A172 (cell line): ENCODE results near the gene PTPRG. TPM values are rescaled to one million over a fixed set of nuclear protein-coding genes. Genes with fewer than 3 reads are reported as not detected.
A peak's percentile ranks its signal among the peaks of the same experiment; 100 is the strongest.

Experiments
- DNase-seq: peaks from one replicate; pipeline ENCODE4 v3.0.0-alpha.2; 2015; ENCODE audit warnings: low spot score
- total RNA-seq: library from RNA; depleted of rRNA; stranded (reverse); fragments of >200 nt; shearing (Covaris generic); gene quantifications from 2 replicates; pipeline ENCODE4 v1.2.3, GENCODE V29; 2014

The PTPRG gene
- total RNA-seq, 1 experiment from 2014 or later, result 7.3 TPM

DNA sequence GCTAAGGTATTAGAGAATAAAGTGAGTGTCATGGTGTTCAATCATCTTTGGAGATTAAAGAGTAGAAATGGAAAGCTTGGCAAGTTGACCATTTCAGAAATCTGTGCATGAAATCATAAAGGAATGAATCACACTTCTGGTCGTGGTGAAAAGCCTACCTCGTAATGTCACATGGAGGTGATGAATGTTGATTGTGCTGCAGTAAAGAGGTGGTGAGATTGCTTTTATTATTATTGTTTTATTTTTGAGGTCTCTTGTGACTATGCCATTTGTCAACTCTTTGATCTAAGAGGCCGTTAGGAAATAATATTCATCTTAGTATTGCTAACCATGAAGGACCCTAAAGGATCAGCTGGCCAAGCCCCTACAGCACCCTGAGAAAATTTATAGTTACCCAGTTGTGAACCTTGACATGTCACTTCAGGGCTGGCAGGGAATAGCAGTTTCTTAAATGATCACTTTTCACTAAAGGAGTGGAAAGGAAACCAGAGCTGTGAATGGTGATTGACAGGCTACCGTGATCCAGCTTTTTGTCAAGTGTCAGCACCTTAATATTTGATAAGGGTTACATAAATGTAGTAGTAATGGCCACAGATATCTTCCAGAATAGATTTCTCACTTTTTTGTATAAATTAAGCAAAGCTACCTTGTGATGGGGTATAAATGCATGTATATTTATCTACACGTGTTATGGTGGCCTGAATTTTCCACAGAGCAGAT is 203.9 kb downstream of the PTPRG start:
- peak; percentile 5 for DNase-seq

DNA sequence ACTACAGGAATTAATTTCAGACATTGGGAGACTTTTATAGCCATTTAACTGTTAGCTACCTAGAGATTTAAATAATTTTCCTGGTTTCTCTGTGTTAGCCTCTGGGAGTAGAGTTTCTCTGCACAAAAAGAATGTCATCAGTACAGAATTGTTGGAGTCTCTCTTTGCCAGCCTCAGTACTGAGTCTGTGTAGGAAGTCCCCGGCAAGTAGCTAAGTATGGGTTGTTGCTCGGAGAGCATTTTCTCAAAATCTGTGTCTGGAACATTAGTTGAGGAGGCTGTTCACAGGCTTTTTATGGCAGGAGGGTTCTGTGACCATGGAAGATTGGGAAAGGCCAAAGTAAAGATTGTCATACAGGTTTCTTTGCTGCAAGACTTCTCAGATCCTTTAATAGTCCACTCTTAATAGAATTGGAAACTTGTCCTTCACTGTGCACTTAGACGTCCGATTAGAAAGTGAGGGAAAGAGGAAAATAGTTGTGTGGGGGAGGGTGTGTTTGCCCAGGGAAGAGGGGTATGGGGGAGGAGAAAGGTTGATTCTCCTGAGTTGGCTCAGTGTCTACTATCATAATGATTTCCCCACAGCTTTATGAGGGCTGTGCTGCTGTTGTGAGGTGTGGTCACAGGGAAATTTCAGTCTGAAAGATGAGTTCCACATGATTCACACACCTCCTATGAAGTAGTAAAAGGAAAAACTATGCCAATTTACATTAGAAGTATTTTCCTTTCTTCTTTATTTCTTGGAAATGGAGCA is 207.1 kb downstream of the PTPRG start:
- DNase-seq, result no peak

DNA sequence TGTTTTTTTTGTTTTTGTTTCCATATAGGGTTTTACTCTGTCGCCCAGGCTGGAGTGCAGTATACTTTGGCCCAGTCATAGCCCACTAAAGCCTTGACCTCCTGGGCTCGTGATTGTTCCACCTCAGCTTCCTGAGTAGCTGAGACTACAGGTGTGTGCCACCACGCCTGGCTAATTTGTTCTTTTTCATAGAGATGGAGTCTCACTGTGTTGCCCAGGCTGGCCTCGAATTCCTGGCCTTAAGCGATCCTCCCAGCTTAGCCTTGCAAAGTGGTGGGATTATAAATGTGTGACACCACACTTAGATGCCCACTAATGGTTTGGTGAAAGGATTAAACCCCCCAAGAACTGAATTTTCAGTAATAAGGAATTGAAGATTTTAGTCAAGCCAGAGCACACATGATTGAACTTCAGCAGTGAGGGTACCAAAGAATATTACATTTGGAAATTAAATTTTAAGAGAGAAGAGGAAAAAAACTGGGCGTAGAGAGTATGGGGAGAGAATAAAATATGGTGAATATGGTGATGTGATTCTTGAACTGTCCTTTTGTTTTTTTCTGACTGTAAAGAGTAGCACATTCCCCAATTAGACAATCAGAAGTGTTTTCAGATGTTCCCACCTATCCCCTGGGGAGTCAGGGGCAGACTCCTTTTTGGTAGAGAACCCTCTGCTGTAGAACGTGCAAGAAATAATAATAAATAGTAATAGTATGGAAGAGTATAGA is 208.1 kb downstream of the PTPRG start:
- no peak for DNase-seq

DNA sequence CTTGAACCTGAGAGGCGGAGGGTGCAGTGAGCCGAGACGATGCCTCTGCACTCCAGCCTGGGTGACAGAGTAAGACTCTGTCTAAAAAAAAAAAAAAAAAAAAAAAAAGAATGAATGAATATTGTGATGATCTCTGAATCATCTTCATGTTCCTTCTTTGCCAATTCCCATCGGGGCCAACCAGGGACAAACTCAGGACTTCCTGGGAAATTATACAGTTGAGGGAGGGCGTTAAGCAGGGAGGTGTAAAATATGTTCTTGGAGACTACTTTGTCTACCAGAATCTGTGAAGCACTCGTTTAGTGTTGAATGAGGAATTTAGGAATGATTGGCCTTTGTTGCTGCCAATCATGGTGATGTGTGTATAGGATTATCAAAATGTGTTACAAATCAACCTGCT is 210.6 kb downstream of the PTPRG start:
- no peak for DNase-seq

DNA sequence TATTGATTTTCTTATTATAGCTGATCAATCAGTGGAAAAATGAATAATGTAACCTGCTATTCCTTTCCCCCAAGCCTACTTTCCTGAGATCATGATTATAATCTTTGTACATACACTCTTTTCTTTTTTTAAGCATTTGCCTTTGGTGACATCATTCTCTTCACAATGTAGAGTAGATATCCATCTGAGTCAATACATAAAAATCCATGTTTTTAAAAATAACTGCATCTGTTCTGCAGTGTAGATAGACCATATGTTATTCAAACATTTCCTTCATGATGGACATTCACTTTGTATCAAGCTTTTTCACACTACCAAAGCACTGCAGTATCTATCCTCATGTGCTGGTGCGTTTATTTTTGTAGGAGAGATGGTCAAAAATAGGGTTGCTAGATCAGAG is 211.1 kb downstream of the PTPRG start:
- DNase-seq, result no peak

DNA sequence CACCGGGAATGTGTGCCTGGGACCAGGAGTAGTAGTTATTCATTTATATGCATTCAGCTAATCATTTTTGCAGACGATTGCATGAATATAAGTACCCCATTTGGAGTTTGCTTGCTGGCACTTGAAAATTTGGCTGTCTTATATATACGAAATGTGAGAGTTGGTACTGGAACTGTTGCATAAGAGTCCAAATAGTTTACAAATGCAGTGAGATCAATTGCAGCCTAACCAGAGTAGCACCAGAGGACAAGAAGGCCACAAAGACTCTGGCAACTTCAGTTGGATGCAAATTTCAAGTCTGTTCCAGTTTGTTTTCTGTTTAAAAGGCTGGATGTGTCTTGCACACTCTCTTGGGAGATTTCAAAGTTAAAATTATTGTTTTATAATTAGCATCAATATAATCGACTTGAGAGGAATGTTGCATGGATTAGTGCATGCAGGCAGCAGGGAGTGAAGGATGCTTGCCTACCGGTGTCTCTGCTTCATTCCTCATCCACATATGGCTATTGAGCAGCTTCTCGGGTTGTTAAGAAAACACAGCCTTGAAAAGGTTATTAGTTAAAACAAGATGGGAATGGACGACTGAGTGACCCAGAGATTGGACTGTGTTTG is 213.0 kb downstream of the PTPRG start:
- no peak for DNase-seq

DNA sequence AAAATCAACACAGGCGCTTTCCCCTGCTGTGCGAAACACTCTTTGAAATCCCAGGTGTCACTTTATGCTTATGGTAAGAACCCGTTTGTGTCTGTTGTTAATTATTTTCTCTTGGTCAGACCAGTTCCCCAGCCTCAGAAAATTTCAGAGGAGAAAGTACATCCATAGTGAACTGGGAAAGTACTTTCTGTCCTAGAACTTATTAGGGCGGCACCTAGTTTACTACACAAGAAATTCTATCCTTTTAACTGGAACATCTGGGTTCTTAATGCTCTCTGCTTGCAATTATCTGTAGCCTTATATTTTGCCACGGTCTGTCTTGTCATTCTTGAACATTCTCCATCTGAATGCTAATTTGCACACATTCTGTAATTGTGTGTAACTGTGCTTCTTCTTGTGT is 215.0 kb downstream of the PTPRG start:
- no peak for DNase-seq

DNA sequence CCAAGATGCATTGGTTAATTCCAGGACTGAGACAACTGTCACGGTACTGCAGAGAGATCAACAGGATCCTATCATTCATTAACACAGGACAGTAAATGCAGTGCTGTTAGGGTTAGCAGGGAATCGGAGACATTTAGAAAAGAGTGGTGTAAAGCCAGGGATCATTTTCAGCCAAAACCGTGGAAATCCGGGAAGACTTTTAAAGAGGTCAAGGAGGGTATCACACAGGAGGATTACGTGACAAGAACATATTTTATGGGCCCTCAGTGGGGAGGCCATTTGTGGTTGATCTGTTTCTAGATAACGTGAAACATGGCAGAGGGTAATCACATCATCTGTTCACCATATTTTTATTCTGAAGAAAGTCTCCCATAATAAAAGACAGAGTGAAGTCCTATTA is 216.1 kb downstream of the PTPRG start:
- peak; percentile 13 for DNase-seq

DNA sequence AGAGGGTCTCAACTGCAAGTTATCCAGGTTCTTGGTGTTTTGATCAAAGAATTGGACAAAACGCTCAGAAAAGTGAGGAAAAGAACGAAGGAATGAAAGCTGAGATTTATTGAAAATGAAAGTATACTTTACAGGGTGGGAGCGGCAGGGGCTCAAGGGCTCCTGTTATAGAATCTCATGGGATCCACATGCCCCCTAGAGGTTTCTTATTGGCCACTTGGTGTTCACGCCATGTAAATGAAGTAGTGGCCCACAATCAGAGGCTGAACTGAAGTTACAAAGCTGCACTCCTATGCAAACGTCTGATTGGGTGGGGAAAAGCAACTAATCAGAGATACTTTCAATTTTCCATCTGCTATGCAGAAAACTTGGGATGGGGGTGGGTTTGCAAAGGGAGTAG is 216.7 kb downstream of the PTPRG start:
- DNase-seq, result no peak

DNA sequence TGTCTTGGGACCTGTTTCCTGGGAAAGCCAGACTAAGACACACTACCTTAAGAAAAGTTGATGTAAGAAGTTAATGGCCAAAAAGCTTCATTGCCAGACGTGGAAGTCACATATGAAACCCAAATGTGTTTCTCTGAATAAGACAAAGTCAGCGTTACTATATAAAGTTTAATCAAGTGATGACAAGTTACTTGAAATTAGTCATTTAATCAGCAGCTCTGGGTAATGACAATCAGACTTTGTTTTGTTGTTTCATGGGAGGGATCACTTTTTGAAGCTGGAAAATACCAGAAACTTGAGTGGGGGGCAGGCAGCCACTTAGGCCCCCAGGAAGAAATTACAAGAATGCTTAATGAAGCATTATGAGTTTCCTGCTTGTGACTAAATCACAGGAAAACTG is 218.6 kb downstream of the PTPRG start:
- DNase-seq, result no peak

DNA sequence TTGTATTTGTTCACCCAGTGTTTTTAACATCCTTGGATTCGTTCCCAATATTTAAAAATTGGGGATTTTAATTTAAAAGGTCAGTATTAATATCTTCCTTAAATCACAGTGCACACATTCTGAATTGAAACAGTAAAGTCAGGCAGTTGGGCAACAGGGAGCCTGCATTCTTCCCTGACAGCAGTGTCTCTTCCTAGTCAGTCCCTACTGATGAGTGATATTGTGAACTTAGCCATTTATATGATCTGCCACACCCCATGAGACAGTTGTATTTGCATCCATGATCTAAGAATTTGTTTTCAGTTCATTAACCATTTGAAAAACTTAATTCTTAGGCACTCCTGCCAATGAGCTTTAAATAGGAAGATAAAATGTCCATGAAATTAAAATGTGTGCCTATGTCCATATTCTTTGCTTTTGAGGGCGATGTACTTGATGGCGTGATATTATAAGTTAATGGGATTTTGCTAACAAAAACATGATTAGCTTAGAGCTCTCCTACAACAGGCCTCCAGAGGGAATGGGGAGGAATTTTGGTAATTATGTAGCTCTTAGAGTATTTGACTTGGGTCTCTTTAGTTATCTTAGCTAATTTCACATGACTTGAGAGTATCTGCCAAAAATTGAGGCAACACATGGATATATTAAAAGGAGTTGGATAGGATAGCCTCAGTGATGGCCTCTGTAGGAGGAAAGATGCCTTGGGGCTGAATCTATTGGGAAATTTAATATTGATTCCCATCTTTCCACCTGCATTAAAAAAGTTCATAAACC is 219.3 kb downstream of the PTPRG start:
- DNase-seq, result no peak

DNA sequence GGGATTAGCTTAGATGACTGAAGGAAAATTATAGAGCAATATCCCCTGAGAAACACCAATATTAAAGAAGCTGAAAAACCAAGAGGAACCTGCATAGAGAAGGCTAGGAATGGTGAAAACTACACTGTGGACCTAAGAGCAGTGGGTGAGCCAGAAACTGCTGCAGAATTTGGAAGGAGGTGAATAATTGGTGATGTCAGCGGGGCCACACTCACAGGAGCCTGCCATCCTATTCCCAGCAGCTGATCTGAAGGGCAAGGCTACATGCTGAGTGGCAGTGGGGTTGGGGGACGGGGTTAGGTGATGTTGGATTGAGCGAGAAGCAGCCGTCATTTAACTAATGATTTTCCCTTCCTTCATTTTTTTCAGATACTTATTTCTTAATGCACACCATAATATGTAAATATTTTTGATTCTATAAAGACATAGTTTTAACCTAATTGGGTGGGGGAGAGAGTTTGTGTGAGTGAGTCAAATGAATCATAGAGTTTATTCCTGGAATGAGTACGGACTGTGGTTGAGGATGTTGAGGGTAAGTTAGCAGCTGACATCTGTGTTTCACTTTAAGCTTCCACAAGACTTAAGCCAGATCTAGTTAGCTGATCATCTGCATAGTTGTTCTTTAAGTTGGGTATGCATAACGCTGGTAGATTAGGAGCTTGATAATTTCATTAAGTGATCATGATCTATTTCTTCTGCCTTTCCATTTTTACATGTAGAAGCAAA is 222.8 kb downstream of the PTPRG start:
- peak; percentile 6 for DNase-seq

DNA sequence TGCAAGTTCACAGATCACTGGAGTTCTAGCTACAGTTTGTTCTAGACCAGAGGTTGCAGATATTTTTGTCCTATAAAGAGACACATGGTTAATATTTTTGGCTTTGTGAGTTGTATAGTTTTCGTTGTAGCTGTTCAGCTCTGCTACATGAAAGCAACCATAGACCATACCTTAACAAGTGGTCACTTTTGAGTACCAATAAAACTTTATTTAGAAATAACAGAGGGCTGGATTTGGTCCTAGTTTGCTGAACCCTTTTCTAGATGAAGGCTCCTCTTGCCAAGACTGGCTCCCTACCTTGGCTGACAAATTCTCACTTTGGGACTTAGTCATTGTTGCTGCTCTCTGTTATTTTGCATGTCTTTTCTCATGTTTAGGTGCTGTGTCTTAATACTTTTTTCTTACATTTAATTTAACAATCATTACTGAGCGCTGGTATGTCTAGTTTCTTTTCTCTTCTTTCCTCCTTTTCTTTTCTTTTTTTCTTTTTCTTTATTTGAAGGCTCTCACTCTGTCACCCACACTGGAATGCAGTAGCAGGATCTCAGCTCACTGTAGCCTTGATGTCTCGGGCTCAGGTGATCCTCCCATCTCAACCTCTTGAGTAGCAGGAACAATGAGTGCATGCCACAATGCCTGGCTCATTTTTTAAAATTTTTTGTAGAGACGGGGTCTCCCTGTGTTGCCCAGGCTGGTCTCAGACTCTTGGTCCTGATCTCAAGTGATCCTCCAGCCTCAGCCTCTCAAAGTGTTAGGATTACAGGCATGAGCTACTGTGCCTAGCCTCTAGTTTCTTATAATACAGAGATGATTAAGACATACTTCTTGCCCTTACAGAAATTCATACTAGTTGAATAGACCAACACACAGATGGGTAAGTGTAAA is 227.5 kb downstream of the PTPRG start:
- no peak for DNase-seq

DNA sequence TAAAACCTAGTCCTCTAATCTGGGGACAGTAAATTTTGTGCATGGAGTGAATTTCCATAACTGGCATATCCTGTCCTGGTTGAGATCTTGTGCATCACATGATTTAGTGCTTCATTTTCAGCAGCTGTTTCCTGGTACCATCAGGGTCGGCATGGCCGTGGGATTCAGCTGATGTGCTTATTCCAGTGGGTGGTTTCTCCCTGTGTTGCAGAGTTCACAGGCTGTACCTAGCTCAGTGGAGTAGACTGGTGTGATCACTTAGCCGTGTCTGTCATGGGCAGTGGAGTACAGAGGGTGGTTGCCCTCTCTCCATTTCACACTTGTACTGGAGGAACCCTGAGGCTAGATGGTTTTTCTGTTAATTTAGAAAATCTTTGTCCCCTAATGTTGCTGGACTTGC is 228.5 kb downstream of the PTPRG start:
- no peak for DNase-seq

DNA sequence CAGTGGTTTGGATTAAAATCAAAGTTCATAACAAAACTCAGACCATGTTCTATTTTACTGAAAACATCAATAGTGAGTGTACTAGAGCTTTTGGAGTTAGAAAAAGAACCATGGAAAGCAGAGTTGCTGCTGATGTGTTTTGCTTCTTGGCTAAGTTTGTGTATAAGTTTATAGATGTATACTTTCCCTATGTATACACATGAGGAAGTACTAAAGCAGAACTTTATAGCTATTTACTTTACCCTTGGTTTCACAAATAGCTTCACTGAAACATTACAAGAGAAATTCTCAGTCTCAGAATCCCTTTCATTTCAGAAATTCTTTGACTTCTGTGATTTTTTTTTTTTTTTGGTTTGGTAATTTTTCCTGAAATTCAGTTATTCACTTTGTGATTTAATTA is 229.0 kb downstream of the PTPRG start:
- DNase-seq, result no peak

DNA sequence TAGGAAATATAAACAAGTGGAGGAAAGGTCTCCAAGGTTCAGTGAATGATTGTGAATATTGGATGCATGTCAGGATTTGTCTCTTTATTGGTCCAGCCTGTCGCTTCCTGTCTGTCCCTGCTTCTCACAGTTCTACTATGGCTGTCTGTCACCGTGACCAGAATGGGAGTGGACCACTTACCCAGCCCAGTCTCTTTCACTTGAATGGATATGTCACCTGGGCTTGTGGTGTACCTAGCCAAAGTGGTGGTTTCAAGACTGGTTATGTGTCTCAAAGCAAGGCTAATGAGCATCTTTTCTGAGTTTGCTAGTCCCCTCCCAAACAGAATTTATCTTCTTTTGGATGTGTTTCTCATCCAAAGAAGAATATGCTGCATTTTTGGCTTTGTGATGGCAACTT is 231.7 kb downstream of the PTPRG start:
- no peak for DNase-seq

DNA sequence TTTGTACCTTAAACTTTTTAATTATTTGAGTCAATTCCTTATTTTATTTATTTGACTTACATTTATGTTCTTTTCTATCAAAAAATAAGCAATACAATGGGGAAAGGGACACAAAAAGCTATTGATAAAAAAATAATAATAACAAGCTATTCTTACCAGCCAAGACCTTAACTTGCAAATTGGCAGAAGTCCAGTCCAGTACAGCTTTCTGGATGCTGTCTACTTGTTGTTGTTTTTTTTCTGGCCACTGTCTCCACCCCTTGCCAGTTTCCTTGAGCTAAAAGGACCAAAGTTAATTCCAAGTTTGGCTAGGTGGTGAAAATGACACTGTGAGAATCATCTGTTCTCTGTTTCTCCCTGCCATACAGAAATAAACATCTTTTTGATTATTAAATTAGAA is 232.2 kb downstream of the PTPRG start:
- no peak for DNase-seq

DNA sequence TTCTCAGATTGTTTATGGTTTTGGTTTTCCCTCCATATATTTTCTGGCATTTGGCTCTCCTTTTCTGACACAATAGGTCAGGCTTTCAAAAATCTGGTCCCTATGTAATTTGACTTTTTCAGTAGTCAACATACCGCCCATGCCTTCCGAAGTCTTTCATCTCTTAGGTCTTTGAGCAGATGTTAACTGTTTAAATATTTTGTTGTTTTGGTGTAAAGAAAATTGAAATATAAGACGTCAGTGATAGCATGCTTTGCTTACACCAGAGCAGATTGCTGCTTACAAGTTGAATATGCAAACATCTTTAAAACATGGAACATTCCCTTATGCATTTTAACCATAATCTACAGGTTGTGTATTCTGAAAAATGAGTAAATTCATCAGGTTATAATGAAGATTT is 233.0 kb downstream of the PTPRG start:
- no peak for DNase-seq

DNA sequence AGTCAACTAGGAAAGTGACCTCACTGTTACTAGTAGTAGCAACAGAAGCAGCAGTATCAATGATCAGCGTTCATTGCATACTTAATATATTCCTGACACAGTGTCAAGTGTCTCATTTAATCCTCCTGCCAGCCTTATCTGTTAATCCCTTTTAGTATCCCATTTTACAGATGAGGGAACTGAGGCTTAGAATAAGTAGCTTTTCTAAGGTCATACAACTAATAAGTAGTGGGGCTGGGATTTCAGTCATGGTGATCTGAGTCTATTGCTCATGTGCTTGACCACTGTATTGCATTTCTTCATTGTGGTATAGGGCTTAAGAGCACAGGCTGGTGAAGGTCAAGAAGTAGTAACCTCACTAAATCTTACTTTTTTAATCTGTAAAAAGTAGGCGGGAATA is 233.6 kb downstream of the PTPRG start:
- DNase-seq, result no peak

DNA sequence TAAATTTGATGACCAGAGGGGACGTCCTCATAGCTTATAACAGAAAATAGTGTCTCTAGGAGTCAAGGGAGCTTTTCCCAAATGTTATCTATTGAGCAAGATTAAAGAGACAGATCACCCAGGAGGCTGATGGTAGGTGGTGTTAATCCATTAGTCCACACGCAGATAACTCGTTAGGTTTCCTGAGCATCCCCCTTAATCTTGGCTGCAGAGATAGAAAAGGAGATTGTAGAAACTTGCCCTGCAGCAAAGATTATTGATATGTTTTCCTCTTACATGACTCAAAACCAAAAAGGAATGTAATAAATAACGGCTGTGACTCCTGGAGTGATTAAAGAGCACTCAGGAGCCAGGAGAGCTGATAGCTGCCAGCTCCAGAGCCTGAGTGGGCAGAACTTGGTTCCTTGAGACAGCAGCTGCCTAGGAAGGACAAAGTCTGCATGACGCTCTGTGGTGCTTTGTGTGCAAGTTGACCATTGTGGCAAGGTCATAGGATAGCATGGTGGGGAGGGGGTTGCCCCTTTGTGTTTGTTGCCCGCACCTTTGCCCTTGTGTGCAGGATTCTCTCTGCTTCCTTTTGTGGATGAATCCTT is 234.8 kb downstream of the PTPRG start:
- DNase-seq, result no peak
